ENCODE measurements around the gene FCHSD2. TPM values are rescaled to one million over a fixed set of nuclear protein-coding genes. Genes with fewer than 3 reads are reported as not detected.

The FCHSD2 gene
- total and polyA plus RNA-seq, 2 of the 13 experiments (the other 11 are each of a cell fraction or from before 2014, with no cell fraction given) = 20.5 to 24.8 TPM

DNA sequence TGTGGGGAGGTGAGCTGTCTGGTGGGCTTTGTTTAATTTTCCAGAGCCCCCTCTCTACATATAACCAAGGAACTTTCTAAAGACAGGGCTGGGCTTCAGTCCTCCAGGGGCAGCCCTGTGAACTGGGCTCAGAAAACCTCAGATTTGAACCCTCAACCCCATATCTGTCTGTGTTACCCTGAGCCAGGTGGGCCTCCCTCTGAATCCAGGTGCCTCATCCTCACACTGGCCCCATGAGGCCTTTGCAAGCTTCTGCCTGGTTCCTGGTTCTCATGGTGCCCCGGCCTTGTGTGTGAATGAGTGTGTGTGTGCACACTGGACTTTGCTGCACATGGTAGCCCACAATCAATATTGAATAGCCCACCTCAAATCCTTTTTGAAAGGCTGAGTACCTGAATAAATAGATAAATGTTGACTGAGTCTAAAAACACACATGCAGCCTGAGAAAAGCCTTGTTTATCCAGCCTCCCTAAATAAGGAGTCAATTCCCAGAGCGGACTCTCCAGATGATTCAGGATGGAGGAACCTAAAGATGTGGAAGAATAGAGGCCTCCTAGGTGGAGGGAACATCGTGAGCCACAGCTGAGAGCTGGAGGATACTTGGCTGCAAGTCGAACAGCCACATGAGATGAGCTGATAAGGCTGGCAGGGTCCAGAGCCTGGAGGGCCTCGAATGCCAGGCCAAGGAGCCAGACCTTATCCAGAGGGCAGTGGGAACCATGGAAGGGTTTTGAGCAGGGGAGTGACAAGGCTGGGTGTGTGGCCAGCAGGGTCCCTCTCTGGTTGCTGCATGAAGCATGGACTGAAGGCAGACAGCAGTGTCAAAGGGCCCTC, 47.8 kb upstream of the FCHSD2 start (continued):
- TF ChIP-seq, protein P1, sequence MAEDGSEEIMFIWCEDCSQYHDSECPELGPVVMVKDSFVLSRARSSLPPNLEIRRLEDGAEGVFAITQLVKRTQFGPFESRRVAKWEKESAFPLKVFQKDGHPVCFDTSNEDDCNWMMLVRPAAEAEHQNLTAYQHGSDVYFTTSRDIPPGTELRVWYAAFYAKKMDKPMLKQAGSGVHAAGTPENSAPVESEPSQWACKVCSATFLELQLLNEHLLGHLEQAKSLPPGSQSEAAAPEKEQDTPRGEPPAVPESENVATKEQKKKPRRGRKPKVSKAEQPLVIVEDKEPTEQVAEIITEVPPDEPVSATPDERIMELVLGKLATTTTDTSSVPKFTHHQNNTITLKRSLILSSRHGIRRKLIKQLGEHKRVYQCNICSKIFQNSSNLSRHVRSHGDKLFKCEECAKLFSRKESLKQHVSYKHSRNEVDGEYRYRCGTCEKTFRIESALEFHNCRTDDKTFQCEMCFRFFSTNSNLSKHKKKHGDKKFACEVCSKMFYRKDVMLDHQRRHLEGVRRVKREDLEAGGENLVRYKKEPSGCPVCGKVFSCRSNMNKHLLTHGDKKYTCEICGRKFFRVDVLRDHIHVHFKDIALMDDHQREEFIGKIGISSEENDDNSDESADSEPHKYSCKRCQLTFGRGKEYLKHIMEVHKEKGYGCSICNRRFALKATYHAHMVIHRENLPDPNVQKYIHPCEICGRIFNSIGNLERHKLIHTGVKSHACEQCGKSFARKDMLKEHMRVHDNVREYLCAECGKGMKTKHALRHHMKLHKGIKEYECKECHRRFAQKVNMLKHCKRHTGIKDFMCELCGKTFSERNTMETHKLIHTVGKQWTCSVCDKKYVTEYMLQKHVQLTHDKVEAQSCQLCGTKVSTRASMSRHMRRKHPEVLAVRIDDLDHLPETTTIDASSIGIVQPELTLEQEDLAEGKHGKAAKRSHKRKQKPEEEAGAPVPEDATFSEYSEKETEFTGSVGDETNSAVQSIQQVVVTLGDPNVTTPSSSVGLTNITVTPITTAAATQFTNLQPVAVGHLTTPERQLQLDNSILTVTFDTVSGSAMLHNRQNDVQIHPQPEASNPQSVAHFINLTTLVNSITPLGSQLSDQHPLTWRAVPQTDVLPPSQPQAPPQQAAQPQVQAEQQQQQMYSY (CRISPR knock-in tag; IDR thresholded peaks at IDR 0.05) = no peak
- no peak for TF ChIP-seq RFX3 (CRISPR knock-in tag; IDR thresholded peaks at IDR 0.05)
- TF ChIP-seq RXRA (CRISPR knock-in tag; IDR thresholded peaks at IDR 0.05) = no peak
- peak; percentile 82 for TF ChIP-seq ONECUT2 (CRISPR knock-in tag; IDR thresholded peaks at IDR 0.05)
- TF ChIP-seq MYC (CRISPR knock-in tag; IDR thresholded peaks at IDR 0.05; ENCODE audit: borderline replicate concordance) = no peak
- TF ChIP-seq CBX1 (IDR thresholded peaks at IDR 0.05; ENCODE audit: low read depth) = no peak
- TF ChIP-seq NR2F6 (IDR thresholded peaks at IDR 0.05) = peak; percentile 34; the same call in 1 of the 2 replicates
- no peak for TF ChIP-seq NR2F6 (CRISPR knock-in tag; IDR thresholded peaks at IDR 0.05)
- TF ChIP-seq, protein P2, sequence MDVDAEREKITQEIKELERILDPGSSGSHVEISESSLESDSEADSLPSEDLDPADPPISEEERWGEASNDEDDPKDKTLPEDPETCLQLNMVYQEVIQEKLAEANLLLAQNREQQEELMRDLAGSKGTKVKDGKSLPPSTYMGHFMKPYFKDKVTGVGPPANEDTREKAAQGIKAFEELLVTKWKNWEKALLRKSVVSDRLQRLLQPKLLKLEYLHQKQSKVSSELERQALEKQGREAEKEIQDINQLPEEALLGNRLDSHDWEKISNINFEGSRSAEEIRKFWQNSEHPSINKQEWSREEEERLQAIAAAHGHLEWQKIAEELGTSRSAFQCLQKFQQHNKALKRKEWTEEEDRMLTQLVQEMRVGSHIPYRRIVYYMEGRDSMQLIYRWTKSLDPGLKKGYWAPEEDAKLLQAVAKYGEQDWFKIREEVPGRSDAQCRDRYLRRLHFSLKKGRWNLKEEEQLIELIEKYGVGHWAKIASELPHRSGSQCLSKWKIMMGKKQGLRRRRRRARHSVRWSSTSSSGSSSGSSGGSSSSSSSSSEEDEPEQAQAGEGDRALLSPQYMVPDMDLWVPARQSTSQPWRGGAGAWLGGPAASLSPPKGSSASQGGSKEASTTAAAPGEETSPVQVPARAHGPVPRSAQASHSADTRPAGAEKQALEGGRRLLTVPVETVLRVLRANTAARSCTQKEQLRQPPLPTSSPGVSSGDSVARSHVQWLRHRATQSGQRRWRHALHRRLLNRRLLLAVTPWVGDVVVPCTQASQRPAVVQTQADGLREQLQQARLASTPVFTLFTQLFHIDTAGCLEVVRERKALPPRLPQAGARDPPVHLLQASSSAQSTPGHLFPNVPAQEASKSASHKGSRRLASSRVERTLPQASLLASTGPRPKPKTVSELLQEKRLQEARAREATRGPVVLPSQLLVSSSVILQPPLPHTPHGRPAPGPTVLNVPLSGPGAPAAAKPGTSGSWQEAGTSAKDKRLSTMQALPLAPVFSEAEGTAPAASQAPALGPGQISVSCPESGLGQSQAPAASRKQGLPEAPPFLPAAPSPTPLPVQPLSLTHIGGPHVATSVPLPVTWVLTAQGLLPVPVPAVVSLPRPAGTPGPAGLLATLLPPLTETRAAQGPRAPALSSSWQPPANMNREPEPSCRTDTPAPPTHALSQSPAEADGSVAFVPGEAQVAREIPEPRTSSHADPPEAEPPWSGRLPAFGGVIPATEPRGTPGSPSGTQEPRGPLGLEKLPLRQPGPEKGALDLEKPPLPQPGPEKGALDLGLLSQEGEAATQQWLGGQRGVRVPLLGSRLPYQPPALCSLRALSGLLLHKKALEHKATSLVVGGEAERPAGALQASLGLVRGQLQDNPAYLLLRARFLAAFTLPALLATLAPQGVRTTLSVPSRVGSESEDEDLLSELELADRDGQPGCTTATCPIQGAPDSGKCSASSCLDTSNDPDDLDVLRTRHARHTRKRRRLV (CRISPR knock-in tag; IDR thresholded peaks at IDR 0.05) = no peak
- no peak for TF ChIP-seq ZEB1 (IDR thresholded peaks at IDR 0.05; ENCODE audit: insufficient replicate concordance, low read depth)
- no peak for TF ChIP-seq ZNF350 (CRISPR knock-in tag; IDR thresholded peaks at IDR 0.05; ENCODE audit: borderline replicate concordance, low read depth)
- no peak for TF ChIP-seq ZNF556 (CRISPR knock-in tag; IDR thresholded peaks at IDR 0.05; ENCODE audit: borderline replicate concordance)
- TF ChIP-seq TCF7 (IDR thresholded peaks at IDR 0.05; ENCODE audit: low read depth) = peak; percentile 60
- no peak for TF ChIP-seq PHF20 (CRISPR knock-in tag; IDR thresholded peaks at IDR 0.05)
- TF ChIP-seq NONO (IDR thresholded peaks at IDR 0.05) = no peak
- TF ChIP-seq NONO (CRISPR knock-in tag; conservative IDR thresholded peaks at IDR 0.05) = 0 out of 2 replicates have a peak, but pooled peaks have one; percentile 18
- TF ChIP-seq, protein P3, sequence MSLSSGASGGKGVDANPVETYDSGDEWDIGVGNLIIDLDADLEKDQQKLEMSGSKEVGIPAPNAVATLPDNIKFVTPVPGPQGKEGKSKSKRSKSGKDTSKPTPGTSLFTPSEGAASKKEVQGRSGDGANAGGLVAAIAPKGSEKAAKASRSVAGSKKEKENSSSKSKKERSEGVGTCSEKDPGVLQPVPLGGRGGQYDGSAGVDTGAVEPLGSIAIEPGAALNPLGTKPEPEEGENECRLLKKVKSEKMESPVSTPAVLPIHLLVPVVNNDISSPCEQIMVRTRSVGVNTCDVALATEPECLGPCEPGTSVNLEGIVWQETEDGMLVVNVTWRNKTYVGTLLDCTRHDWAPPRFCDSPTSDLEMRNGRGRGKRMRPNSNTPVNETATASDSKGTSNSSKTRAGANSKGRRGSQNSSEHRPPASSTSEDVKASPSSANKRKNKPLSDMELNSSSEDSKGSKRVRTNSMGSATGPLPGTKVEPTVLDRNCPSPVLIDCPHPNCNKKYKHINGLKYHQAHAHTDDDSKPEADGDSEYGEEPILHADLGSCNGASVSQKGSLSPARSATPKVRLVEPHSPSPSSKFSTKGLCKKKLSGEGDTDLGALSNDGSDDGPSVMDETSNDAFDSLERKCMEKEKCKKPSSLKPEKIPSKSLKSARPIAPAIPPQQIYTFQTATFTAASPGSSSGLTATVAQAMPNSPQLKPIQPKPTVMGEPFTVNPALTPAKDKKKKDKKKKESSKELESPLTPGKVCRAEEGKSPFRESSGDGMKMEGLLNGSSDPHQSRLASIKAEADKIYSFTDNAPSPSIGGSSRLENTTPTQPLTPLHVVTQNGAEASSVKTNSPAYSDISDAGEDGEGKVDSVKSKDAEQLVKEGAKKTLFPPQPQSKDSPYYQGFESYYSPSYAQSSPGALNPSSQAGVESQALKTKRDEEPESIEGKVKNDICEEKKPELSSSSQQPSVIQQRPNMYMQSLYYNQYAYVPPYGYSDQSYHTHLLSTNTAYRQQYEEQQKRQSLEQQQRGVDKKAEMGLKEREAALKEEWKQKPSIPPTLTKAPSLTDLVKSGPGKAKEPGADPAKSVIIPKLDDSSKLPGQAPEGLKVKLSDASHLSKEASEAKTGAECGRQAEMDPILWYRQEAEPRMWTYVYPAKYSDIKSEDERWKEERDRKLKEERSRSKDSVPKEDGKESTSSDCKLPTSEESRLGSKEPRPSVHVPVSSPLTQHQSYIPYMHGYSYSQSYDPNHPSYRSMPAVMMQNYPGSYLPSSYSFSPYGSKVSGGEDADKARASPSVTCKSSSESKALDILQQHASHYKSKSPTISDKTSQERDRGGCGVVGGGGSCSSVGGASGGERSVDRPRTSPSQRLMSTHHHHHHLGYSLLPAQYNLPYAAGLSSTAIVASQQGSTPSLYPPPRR (CRISPR knock-in tag; IDR thresholded peaks at IDR 0.05; ENCODE audit: borderline replicate concordance) = peak; percentile 92
